ENCODE data around the gene OPA1. TPM values are rescaled to one million over a fixed set of nuclear protein-coding genes. Genes with fewer than 3 reads are reported as not detected.

Gene OPA1
- total RNA-seq, 1 experiment from 2014 or later = 75.4 TPM

GRCh38 chr3:193711964-193712598 lies 119.1 kb downstream of the OPA1 start:
- no peak overlapping the region for H2BK12ac ChIP-seq (ENCODE audit: insufficient read length, low read depth, low read length)
- Mint-ChIP-seq H3K27me3 (ENCODE audit: low read depth) (peaks cover 30% of the 10 kb centered on the region), H3K27ac (peak overlapping the region in 1 of 3 experiments; percentile 21; a peak in 1 of 7 replicates), H3K9me3 (peaks cover 44 to 46% of the 10 kb centered on the region in 2 experiments), H3K4me3 (no peak overlapping the region), H3K36me3 (ENCODE audit: insufficient read depth in 1 of 3, low read depth in 3 of 3) (peaks cover 28 to 44% (median 41%) of the 10 kb centered on the region in 3 experiments), H3K4me1 (peaks cover 23 to 40% of the 10 kb centered on the region in 2 experiments)
- no peak overlapping the region for H3K18ac ChIP-seq (ENCODE audit: insufficient read length, low read depth, low read length)
- no peak overlapping the region for H2BK15ac ChIP-seq (ENCODE audit: low read depth, low read length)
- H2AK5ac ChIP-seq (ENCODE audit: insufficient read length, low read length) = no peak overlapping the region
- no CpG with 5 or more reads among the region's 19 CpGs for whole genome bisulfite sequencing (ENCODE audit: extremely low coverage, insufficient read length, low lambda C conversion rate)
- H3K27me3 ChIP-seq (ENCODE audit: insufficient read depth, low read length) = no peaks in the 10 kb centered on the region
- no peaks in the 10 kb centered on the region for H3K23me2 ChIP-seq (ENCODE audit: insufficient read length, low read depth, low read length, poor library complexity, severe bottlenecking)
- no peak overlapping the region for H3T11ph ChIP-seq (ENCODE audit: low read length)
- H4K91ac ChIP-seq (ENCODE audit: insufficient read length, low read depth, low read length) = no peak overlapping the region
- no peak overlapping the region for H3K9ac ChIP-seq (ENCODE audit: extremely low read depth, insufficient read length, low read length)
- H3K4me1 ChIP-seq (ENCODE audit: insufficient read depth, low read length) = no peaks in the 10 kb centered on the region; the same call in 1 of the 2 replicates
- no peak overlapping the region for H3K4ac ChIP-seq (ENCODE audit: low read depth, low read length)
- no peak overlapping the region for H2BK20ac ChIP-seq (ENCODE audit: low read depth, low read length, poor library complexity, severe bottlenecking)
- H2BK120ac ChIP-seq (ENCODE audit: low read depth, low read length, poor library complexity, severe bottlenecking) = no peak overlapping the region
- peaks cover 24% of the 10 kb centered on the region for H3K9me3 ChIP-seq (ENCODE audit: control insufficient read depth, low read depth, low read length)
- DNase-seq = no peak
- no peak overlapping the region for H4K8ac ChIP-seq (replicated peaks; ENCODE audit: insufficient read length, low read depth, low read length)
- no peak overlapping the region for H3K56ac ChIP-seq (ENCODE audit: insufficient read length, low read depth, low read length)
- H3K27ac ChIP-seq (ENCODE audit: insufficient read length, low read depth, low read length) = no peak overlapping the region
- no peak overlapping the region for H2AFZ ChIP-seq (ENCODE audit: low read length)
- no peak overlapping the region for H3K14ac ChIP-seq (ENCODE audit: insufficient read depth, low read length)
- no peak overlapping the region for H4K5ac ChIP-seq (ENCODE audit: insufficient read length, low read depth, low read length)
- H3K79me1 ChIP-seq (ENCODE audit: insufficient read depth, low read depth, low read length, poor library complexity, severe bottlenecking) = no peaks in the 10 kb centered on the region
- H3K23ac ChIP-seq (ENCODE audit: insufficient read length, low read depth, low read length) = no peak overlapping the region
- no peak overlapping the region for H3K4me2 ChIP-seq (ENCODE audit: insufficient read depth, insufficient read length, low read length)
- no peak for TF ChIP-seq CTCF (conservative IDR thresholded peaks at IDR 0.05)
- no peaks in the 10 kb centered on the region for H3K79me2 ChIP-seq (ENCODE audit: insufficient read depth, low read length)
- no peaks in the 10 kb centered on the region for H4K20me1 ChIP-seq (ENCODE audit: control insufficient read depth, insufficient read depth, insufficient read length)
- no peak overlapping the region for H2BK5ac ChIP-seq (ENCODE audit: insufficient read length, low read length)
